CD4-positive, CD25-positive, alpha-beta regulatory T cell (primary cell): ENCODE data around the gene GTF3C2. TPM values are rescaled to one million over a fixed set of nuclear protein-coding genes. Genes with fewer than 3 reads are reported as not detected.
A peak's percentile ranks its signal among the peaks of the same experiment; 100 is the strongest.
"Not testable (repeated sequence)": the region's sequence is repeated elsewhere in the genome, so short reads cannot be mapped to it uniquely, and the experiment has no call there.

Experiments
- ATAC-seq, 2 donors: fragments of 150-1000 bp; cut with Tn5 transposase; one replicate each; pipeline ENCODE4 v1.10.0; 2021; ENCODE audit warnings: low read depth in 2 of 2, moderate number of reproducible peaks in 2 of 2, moderate library complexity in 1 of 2
- DNase-seq, 3 donors: peaks; one replicate each; pipeline versions ENCODE4 v3.0.0 to v3.0.0-alpha.2; 2012 to 2022; ENCODE audit warnings: mixed read lengths in 1 of 3
- H3K27ac ChIP-seq: one replicate; pipeline ENCODE4 v1.7.0; 2013; ENCODE audit warnings: mild to moderate bottlenecking, low read length; ENCODE audit not compliant: insufficient read depth, poor library complexity, severe bottlenecking
- H3K27me3 ChIP-seq: one replicate; pipeline ENCODE4 v1.7.0; 2013; ENCODE audit warnings: low read length; ENCODE audit not compliant: control insufficient read depth, insufficient read depth
- H3K36me3 ChIP-seq: one replicate; pipeline ENCODE4 v1.7.0; 2013; ENCODE audit warnings: mild to moderate bottlenecking, low read length, moderate library complexity; ENCODE audit not compliant: control insufficient read depth, insufficient read depth
- H3K4me1 ChIP-seq: 2 replicates; pipeline ENCODE4 v1.7.0; 2013; ENCODE audit warnings: mild to moderate bottlenecking, low read length; ENCODE audit not compliant: insufficient read depth, control insufficient read depth, poor library complexity, severe bottlenecking
- H3K4me3 ChIP-seq: one replicate; pipeline ENCODE4 v1.7.0; 2013; ENCODE audit warnings: low read depth, mild to moderate bottlenecking, low read length, moderate library complexity
- H3K9me3 ChIP-seq, 2 experiments: 1 replicate in 1 of 2; 2 replicates in 1 of 2; pipeline ENCODE4 v1.7.0; 2013; ENCODE audit warnings: low read length in 2 of 2, mild to moderate bottlenecking in 1 of 2, moderate library complexity in 1 of 2; ENCODE audit not compliant: control insufficient read depth in 2 of 2
- H3K27ac Mint-ChIP-seq, 3 donors: one replicate each; pipeline ENCODE4 v1.8.0; 2020 to 2022; ENCODE audit warnings: mild to moderate bottlenecking in 3 of 3, mixed read lengths in 3 of 3, moderate library complexity in 2 of 3
- H3K27me3 Mint-ChIP-seq: one replicate; pipeline ENCODE4 v1.8.0; 2022; ENCODE audit warnings: mild to moderate bottlenecking, mixed read lengths
- H3K36me3 Mint-ChIP-seq: one replicate; pipeline ENCODE4 v1.8.0; 2020; ENCODE audit warnings: mixed read lengths
- H3K4me1 Mint-ChIP-seq, 4 donors: one replicate each; pipeline ENCODE4 v1.8.0; 2020 to 2022; ENCODE audit warnings: mixed read lengths in 4 of 4, mild to moderate bottlenecking in 1 of 4
- H3K4me3 Mint-ChIP-seq, 4 donors: one replicate each; pipeline ENCODE4 v1.8.0; 2020 to 2022; ENCODE audit warnings: mild to moderate bottlenecking in 4 of 4, mixed read lengths in 4 of 4, moderate library complexity in 3 of 4
- H3K9me3 Mint-ChIP-seq, 7 donors: one replicate each; pipeline ENCODE4 v1.8.0; 2020 to 2022; ENCODE audit warnings: mixed read lengths in 7 of 7, mild to moderate bottlenecking in 3 of 7, moderate library complexity in 2 of 7
- polyA plus RNA-seq, 4 donors: library from polyadenylated mRNA; unstranded; fragments of 300-500 nt; fragmentation: Illumina TruSeq; gene quantifications; one replicate each; pipeline ENCODE4 v1.2.3, GENCODE V29; 2021
- total RNA-seq: library from RNA; stranded (reverse); gene quantifications from one replicate; pipeline ENCODE4 v1.2.3, GENCODE V29; 2022

Gene GTF3C2
- total and polyA plus RNA-seq, 5 donors from 2014 or later, result 27.5 to 52.8 (median 35.6) TPM

DNA sequence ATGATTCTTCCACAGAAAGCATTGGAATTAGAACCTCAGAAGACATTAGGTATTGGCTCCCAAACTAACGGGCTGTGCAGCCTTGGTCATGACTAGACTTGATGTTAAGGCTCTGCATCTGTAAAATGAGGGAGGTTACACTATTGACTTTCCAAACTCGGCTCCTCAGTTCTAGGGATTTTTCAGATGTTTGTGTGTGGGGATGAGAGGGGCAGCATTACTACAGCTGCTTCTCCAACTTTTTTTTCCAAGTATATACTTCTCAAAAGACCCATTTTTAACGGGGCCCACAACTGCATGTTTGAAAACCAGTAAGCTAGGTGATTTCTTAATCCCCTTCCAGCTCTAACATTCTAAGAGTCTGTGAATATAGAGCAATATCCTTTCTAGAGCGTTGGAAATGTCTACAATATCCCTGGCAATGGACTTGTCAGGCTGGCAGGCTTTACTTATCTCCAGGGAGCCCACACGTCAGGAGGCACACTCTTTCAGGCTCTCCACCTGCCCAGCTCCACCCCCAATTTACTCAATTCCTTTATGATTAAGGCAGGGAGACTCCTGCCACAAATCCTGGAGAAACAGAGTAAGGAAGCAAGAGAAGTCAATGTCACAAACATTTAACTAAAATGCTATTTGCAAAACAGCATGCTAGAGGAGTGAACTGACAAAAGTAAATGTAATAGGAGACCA lies 32.8 kb downstream of the GTF3C2 start:
- ATAC-seq, result no peak
- DNase-seq, result no peak
- H3K4me3 Mint-ChIP-seq, result peak overlapping the region; percentile 92 to 98 (median 93)
- H3K4me3 ChIP-seq, result peak overlapping the region; percentile 95
- H3K4me1 Mint-ChIP-seq, result peaks cover 0 to 29% (median 19%) of the 10 kb centered on the region in 4 donors
- H3K36me3 Mint-ChIP-seq, result peaks cover 28% of the 10 kb centered on the region
- H3K36me3 ChIP-seq, result peaks cover 24% of the 10 kb centered on the region
- H3K27ac ChIP-seq, result peak overlapping the region; percentile 87
- H3K27me3 ChIP-seq, result no peaks in the 10 kb centered on the region
- H3K27me3 Mint-ChIP-seq, result no peaks in the 10 kb centered on the region
- peak overlapping the region; percentile 95 to 99 (median 98) for H3K27ac Mint-ChIP-seq
- no peaks in the 10 kb centered on the region for H3K9me3 ChIP-seq
- no peaks in the 10 kb centered on the region for H3K9me3 Mint-ChIP-seq
- peaks cover 24% of the 10 kb centered on the region for H3K4me1 ChIP-seq

DNA sequence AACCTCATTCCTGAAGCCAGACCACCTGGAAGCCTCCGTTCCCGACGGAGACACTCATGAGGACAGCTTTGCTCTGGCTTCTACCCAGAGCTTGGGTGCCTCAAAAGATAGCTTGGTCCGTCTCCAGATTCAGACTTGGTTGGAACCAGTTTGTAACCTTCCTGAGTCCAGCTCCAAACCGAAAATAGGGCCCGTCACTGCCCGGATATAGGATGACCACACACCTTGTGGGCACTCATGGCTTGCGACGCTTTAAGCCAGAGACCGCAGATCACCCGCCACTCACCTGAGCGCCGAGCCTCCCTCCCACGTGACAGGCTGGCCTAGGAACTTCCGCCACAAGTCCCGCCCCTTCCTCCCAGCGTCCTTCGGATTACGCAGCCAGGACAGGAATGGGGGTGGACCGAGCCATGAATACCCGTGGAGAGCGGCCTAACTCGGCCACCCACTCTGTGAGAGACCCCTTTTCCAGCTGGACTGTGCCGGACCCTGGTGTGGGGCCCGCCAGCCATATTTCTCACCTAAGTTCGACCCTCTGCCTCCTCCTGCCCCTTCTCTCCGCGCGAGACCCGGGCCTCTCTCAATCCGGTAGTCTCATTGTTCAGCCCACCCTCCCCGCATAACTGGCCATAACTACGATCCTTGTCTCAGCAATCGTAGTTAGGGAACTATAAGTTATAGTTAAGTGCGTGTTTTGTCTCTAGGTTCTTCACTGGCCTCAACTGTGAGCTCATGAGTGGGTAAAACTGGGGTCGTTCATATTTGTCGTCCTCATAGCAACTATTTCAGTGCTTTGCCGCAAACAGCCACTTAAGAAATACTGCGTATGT lies 33.6 kb downstream of the GTF3C2 start, which contains the start of gene MPV17:
Gene MPV17, minus strand, starts transcription at position 332 of the 830 bp plus-strand sequence. CDS start 580 bp downstream, outside the sequence.
- ATAC-seq (peak; percentile 96), DNase-seq (peak; percentile 81 to 93 (median 84))
- Mint-ChIP-seq H3K4me3 (peak within 1 kb of the TSS; percentile 92 to 98 (median 93)), H3K4me1 (peaks cover 0 to 29% (median 19%) of the 10 kb centered on the region in 4 donors), H3K27me3 (no peaks in the 10 kb centered on the region), H3K9me3 (no peaks in the 10 kb centered on the region), H3K27ac (peak within 1 kb of the TSS; percentile 95 to 99 (median 98)), H3K36me3 (peaks cover 20% of the 10 kb centered on the region)
- Histone ChIP-seq H3K4me1 (peaks cover 24% of the 10 kb centered on the region), H3K27ac (peak within 1 kb of the TSS; percentile 87), H3K4me3 (peak within 1 kb of the TSS; percentile 95), H3K9me3 (no peaks in the 10 kb centered on the region), H3K27me3 (no peaks in the 10 kb centered on the region), H3K36me3 (peaks cover 16% of the 10 kb centered on the region)

DNA sequence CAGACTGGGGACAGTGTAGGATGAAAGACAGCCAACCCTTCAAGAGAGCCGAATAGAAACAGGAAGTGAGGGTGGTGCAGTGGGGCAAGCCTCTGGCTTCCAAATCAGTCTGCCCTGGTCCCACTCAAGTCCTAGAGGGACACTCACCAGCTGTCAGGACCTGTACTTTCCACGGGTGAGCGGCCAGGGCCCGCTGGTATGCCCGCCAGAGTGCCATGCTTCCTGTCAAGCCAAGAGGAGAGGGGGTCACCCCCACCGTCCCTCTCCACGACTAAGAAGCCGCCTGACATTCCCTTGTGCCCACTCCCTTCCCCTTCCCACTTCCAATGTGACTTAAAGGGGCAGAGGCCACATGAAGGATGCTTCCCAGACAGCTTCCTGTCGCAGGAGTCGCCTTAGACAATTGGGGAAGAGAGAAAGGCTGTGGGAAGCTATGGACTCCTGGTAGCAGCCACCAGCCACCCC lies 34.2 kb downstream of the GTF3C2 start:
- Histone ChIP-seq H3K4me1 (peaks cover 24% of the 10 kb centered on the region), H3K27ac (peak overlapping the region; percentile 87), H3K9me3 (no peaks in the 10 kb centered on the region), H3K4me3 (peak overlapping the region; percentile 95), H3K27me3 (no peaks in the 10 kb centered on the region), H3K36me3 (peaks cover 13% of the 10 kb centered on the region)
- peaks cover 0 to 29% (median 20%) of the 10 kb centered on the region in 4 donors for H3K4me1 Mint-ChIP-seq
- H3K36me3 Mint-ChIP-seq, result peaks cover 17% of the 10 kb centered on the region
- peak overlapping the region; percentile 92 to 98 (median 93) for H3K4me3 Mint-ChIP-seq
- H3K27ac Mint-ChIP-seq, result peak overlapping the region; percentile 48 to 99 (median 98)
- peak in 1 of 3 donors; percentile 51 for DNase-seq
- no peaks in the 10 kb centered on the region for H3K9me3 Mint-ChIP-seq
- ATAC-seq, result peak in 1 of 2 donors; percentile 17
- no peaks in the 10 kb centered on the region for H3K27me3 Mint-ChIP-seq

DNA sequence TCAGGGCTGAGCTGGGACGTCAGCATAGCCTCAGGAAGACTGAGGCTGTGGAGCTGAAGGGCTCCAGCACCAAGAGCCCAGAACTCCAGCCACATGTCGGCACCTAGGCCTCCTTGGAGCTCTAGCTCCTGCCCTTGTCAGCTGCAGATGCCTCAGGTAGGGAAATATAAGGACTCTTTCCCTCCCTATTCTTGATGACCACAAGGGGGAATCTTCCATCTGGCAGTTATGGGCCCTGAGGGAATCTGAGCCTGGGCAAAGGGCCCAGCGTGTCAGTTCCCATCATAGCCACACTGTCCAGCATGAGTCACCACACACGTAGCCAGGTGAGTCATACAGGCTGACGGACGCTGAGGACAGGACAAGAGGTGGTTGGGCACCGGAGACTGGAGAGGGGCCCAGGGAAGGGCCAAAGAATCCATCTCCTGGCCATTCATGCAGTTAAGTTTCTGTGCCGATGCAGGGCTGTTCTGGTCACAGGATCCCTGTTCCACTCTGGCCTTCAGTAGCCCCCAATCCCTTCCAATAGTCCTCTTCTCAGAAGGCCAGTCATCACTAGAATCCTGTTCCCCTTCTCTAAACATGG lies 35.5 kb downstream of the GTF3C2 start:
- Mint-ChIP-seq H3K27ac (peak overlapping the region in 1 of 3 donors; percentile 45), H3K36me3 (peaks cover 6% of the 10 kb centered on the region), H3K4me1 (peaks cover 0 to 29% (median 20%) of the 10 kb centered on the region in 4 donors), H3K4me3 (peak overlapping the region; percentile 49 to 93 (median 87)), H3K9me3 (no peaks in the 10 kb centered on the region), H3K27me3 (no peaks in the 10 kb centered on the region)
- H3K27me3 ChIP-seq, result no peaks in the 10 kb centered on the region
- H3K36me3 ChIP-seq, result peaks cover 1% of the 10 kb centered on the region
- peak overlapping the region; percentile 17 for H3K4me3 ChIP-seq
- peaks cover 24% of the 10 kb centered on the region for H3K4me1 ChIP-seq
- no peak overlapping the region for H3K27ac ChIP-seq
- DNase-seq (no peak), ATAC-seq (no peak)
- H3K9me3 ChIP-seq, result no peaks in the 10 kb centered on the region

DNA sequence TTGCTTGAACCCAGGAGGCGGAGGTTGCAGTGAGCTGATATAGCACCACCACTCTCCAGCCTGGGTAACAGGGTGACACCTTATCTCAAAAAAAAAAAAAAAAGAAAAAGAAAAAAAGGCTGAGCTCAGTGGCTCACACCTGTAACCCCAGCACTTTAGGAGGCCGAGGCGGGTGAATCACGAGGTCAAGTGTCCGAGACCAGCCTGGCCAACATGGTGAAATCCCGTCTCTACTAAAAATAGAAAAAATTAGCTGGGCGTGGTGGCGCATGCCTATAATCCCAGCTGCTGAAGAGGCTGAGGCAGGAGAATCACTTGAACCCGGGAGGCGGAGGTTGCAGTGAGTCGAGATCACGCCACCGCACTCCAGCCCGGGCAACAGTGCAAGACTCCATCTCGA lies 36.7 kb downstream of the GTF3C2 start:
- peaks cover 24% of the 10 kb centered on the region for H3K4me1 ChIP-seq
- not testable (repeated sequence) for ATAC-seq, H3K9me3 Mint-ChIP-seq, H3K9me3 ChIP-seq, H3K36me3 Mint-ChIP-seq, H3K27me3 Mint-ChIP-seq, DNase-seq, H3K36me3 ChIP-seq, H3K27ac ChIP-seq, H3K27me3 ChIP-seq, H3K27ac Mint-ChIP-seq, H3K4me3 ChIP-seq
- peaks cover 0 to 29% (median 20%) of the 10 kb centered on the region in 4 donors for H3K4me1 Mint-ChIP-seq
- H3K4me3 Mint-ChIP-seq, result peak overlapping the region in 1 of 4 donors; percentile 80

DNA sequence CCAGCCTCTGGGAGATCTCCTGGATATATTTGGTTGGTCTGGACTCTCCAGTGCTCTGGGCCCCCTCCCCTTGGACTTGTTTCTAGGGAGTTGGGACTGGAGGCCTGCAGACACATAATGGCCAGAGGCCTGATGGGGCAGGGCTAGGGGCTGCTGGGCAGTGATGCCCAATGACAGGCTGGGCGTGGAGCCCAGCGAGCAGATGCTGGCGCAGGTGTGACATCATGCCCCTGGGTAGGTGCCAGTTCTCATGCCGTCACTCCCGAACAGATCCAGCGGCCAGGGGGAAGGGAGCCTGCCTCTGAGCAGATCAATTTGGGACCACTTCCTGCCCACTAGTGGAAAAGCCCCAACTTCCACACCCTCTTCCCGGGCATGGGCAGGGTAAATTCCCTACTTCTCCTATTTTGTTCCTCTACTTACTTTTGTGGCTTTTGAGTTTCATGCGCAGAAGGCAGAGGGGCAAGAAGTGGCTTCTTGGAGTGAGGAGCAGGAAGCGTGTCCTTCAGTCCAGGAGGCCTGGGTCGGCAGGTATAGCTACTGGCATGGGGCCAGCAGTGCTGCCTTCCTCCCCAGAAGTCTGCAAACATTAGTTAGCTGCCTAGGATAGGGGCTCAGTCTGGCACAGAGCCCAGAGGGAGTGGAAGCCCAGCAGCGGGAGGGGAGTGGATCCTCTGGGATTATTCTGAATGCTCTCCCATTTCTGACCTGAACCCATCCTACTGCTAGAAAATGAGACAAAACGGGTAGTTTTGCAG lies 39.7 kb downstream of the GTF3C2 start:
- Histone ChIP-seq H3K27me3 (no peaks in the 10 kb centered on the region), H3K27ac (no peak overlapping the region), H3K36me3 (no peaks in the 10 kb centered on the region), H3K9me3 (no peaks in the 10 kb centered on the region), H3K4me3 (no peak overlapping the region), H3K4me1 (peaks cover 1% of the 10 kb centered on the region)
- Mint-ChIP-seq H3K4me3 (no peak overlapping the region), H3K27me3 (no peaks in the 10 kb centered on the region), H3K36me3 (peaks cover 11% of the 10 kb centered on the region), H3K9me3 (no peaks in the 10 kb centered on the region), H3K27ac (no peak overlapping the region), H3K4me1 (peaks cover 0 to 8% (median 7%) of the 10 kb centered on the region in 4 donors)
- ATAC-seq (no peak), DNase-seq (no peak)

DNA sequence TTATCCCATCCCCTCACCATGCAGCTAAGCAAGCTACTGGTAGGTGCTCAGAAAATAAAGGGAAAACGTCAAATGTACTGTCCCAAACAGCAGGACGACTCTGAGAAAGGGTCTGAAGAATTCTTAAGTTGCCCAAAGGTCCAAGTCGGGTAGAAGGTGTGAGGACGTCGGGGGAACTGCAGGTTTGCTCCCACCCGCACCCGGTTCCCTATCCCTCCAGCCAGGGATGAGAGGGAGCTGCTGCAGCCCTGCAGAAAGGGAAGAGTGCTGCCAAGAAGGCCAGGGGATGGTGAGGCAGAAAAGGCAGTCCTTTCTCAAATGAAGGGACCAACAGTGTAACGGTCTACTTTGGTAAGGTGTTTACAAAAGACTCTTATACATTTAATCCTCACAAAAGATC lies 41.4 kb downstream of the GTF3C2 start:
- no peaks in the 10 kb centered on the region for H3K36me3 ChIP-seq
- no peaks in the 10 kb centered on the region for H3K9me3 Mint-ChIP-seq
- H3K27ac ChIP-seq, result no peak overlapping the region

More for the DNA sequence above, 41.4 kb downstream of the GTF3C2 start:
- DNase-seq (no peak), ATAC-seq (no peak)
- Mint-ChIP-seq H3K27ac (no peak overlapping the region), H3K27me3 (no peaks in the 10 kb centered on the region), H3K36me3 (peaks cover 18% of the 10 kb centered on the region), H3K4me3 (no peak overlapping the region), H3K4me1 (peaks cover 0 to 2% (median 0%) of the 10 kb centered on the region in 4 donors)
- Histone ChIP-seq H3K9me3 (no peaks in the 10 kb centered on the region), H3K4me3 (no peak overlapping the region), H3K4me1 (no peaks in the 10 kb centered on the region), H3K27me3 (no peaks in the 10 kb centered on the region)
